Neural cell (in vitro differentiated cells): Measurements from ENCODE around the gene MEMO1.
"Not testable (repeated sequence)": the region's sequence is repeated elsewhere in the genome, so short reads cannot be mapped to it uniquely, and the experiment has no call there.

ENCODE experiments used
- EP300 ChIP-seq: fragments of 450-650 bp; conservative IDR thresholded peaks from 2 replicates; pipeline ENCODE4 v1.6.1; 2014; ENCODE audit warnings: antibody characterized with exemption, mild to moderate bottlenecking, moderate library complexity; ENCODE audit not compliant: poor library complexity, severe bottlenecking
- MXI1 ChIP-seq: fragments of 450-650 bp; conservative IDR thresholded peaks from 2 replicates; pipeline ENCODE4 v1.6.1; 2014; ENCODE audit warnings: antibody characterized with exemption, mild to moderate bottlenecking; ENCODE audit not compliant: poor library complexity, severe bottlenecking
- POLR2AphosphoS5 ChIP-seq: IDR thresholded peaks from 2 replicates; pipeline ENCODE4 v1.6.1; 2012
- RAD21 ChIP-seq: fragments of 450-650 bp; conservative IDR thresholded peaks from 2 replicates; pipeline ENCODE4 v1.6.1; 2014; ENCODE audit warnings: antibody characterized with exemption, mild to moderate bottlenecking, moderate library complexity
- SMC3 ChIP-seq: fragments of 450-650 bp; conservative IDR thresholded peaks from 2 replicates; pipeline ENCODE4 v1.6.1; 2014; ENCODE audit warnings: antibody characterized with exemption, mild to moderate bottlenecking, moderate library complexity; ENCODE audit not compliant: poor library complexity
- TAF1 ChIP-seq: IDR thresholded peaks from 2 replicates; pipeline ENCODE4 v1.6.1; 2012; ENCODE audit warnings: low read depth
- TF ChIP-seq, protein P1 (sequence below): fragments of 450-650 bp; IDR thresholded peaks from 2 replicates; pipeline ENCODE4 v1.5.1; 2014; ENCODE audit warnings: antibody characterized with exemption, mild to moderate bottlenecking, moderate library complexity; ENCODE audit not compliant: poor library complexity, severe bottlenecking
- TF ChIP-seq, protein P2 (sequence below): IDR thresholded peaks from 2 replicates; pipeline ENCODE4 v1.6.1; 2012; ENCODE audit warnings: borderline replicate concordance

DNA sequence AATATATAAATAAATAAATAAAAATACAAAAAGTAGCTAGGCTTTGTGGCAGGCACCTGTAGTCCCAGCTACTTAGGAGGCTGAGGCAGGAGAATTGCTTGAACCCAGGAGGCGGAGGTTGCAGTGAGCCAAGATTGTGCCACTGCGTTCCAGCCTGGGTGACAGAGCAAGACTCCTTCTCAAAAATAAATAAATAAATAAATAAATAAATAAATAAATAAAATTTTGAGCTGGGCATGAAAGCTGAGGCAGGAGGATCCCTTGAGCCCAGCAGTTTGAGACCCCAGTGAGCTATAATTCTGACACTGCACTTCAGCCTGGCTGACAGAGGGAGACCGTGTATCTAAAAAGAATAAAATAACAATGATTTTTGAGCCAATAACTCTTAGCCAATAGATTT lies 43.8 kb upstream of the MEMO1 start:
- not testable (repeated sequence) for TF ChIP-seq EP300, POLR2AphosphoS5, TAF1, SMC3, MXI1, RAD21
- TF ChIP-seq, protein P1, sequence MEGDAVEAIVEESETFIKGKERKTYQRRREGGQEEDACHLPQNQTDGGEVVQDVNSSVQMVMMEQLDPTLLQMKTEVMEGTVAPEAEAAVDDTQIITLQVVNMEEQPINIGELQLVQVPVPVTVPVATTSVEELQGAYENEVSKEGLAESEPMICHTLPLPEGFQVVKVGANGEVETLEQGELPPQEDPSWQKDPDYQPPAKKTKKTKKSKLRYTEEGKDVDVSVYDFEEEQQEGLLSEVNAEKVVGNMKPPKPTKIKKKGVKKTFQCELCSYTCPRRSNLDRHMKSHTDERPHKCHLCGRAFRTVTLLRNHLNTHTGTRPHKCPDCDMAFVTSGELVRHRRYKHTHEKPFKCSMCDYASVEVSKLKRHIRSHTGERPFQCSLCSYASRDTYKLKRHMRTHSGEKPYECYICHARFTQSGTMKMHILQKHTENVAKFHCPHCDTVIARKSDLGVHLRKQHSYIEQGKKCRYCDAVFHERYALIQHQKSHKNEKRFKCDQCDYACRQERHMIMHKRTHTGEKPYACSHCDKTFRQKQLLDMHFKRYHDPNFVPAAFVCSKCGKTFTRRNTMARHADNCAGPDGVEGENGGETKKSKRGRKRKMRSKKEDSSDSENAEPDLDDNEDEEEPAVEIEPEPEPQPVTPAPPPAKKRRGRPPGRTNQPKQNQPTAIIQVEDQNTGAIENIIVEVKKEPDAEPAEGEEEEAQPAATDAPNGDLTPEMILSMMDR = not testable (repeated sequence)
- TF ChIP-seq, protein P2, sequence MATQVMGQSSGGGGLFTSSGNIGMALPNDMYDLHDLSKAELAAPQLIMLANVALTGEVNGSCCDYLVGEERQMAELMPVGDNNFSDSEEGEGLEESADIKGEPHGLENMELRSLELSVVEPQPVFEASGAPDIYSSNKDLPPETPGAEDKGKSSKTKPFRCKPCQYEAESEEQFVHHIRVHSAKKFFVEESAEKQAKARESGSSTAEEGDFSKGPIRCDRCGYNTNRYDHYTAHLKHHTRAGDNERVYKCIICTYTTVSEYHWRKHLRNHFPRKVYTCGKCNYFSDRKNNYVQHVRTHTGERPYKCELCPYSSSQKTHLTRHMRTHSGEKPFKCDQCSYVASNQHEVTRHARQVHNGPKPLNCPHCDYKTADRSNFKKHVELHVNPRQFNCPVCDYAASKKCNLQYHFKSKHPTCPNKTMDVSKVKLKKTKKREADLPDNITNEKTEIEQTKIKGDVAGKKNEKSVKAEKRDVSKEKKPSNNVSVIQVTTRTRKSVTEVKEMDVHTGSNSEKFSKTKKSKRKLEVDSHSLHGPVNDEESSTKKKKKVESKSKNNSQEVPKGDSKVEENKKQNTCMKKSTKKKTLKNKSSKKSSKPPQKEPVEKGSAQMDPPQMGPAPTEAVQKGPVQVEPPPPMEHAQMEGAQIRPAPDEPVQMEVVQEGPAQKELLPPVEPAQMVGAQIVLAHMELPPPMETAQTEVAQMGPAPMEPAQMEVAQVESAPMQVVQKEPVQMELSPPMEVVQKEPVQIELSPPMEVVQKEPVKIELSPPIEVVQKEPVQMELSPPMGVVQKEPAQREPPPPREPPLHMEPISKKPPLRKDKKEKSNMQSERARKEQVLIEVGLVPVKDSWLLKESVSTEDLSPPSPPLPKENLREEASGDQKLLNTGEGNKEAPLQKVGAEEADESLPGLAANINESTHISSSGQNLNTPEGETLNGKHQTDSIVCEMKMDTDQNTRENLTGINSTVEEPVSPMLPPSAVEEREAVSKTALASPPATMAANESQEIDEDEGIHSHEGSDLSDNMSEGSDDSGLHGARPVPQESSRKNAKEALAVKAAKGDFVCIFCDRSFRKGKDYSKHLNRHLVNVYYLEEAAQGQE = not testable (repeated sequence)
